GM12874 (cell line): ENCODE results near the gene METTL25B.

Source experiments
- TF ChIP-seq, protein P1 (sequence below): IDR thresholded peaks from 2 replicates; pipeline ENCODE4 v1.5.1; 2011; ENCODE audit warnings: low read depth, mild to moderate bottlenecking, control low read depth, low read length, moderate library complexity; ENCODE audit not compliant: insufficient read depth

Gene METTL25B

DNA sequence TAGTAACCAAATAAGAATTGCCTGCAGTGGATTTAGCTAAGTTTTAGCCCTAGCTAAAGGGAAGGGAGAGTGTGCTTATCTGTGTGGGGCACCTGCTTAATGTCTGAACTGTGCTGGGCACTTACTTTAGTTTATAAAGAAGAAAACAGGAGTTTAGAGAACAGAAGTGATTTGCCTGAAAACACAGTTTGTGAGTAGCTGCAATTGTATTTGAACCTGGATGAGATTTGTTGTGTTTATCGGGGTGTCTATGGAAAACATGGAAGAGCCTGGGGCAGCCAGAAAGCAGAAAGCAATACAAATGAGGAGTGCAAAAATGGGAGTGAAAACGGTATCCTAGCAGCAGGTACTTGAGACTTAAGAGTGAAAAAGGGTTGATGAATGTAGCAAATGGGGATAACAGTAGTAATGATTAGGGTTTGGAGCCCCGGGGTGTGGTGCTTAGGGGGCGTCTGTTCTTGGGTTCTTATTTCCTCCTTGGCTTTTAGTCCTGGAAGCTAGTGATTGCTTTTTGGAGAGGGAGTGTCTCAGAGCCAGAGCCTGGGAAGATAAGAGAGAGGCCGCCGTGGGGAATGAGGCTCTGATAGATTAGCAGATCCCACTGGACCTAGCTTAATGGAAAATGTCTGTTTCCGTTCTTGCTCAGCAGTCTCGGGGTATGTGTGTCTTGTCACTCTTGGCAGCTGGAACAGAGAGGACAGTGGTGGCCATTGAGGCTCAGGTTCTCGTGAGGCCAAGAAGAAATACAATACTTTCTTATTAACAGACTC is 44.6 kb downstream of the METTL25B start:
- TF ChIP-seq, protein P1, sequence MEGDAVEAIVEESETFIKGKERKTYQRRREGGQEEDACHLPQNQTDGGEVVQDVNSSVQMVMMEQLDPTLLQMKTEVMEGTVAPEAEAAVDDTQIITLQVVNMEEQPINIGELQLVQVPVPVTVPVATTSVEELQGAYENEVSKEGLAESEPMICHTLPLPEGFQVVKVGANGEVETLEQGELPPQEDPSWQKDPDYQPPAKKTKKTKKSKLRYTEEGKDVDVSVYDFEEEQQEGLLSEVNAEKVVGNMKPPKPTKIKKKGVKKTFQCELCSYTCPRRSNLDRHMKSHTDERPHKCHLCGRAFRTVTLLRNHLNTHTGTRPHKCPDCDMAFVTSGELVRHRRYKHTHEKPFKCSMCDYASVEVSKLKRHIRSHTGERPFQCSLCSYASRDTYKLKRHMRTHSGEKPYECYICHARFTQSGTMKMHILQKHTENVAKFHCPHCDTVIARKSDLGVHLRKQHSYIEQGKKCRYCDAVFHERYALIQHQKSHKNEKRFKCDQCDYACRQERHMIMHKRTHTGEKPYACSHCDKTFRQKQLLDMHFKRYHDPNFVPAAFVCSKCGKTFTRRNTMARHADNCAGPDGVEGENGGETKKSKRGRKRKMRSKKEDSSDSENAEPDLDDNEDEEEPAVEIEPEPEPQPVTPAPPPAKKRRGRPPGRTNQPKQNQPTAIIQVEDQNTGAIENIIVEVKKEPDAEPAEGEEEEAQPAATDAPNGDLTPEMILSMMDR: no peak

DNA sequence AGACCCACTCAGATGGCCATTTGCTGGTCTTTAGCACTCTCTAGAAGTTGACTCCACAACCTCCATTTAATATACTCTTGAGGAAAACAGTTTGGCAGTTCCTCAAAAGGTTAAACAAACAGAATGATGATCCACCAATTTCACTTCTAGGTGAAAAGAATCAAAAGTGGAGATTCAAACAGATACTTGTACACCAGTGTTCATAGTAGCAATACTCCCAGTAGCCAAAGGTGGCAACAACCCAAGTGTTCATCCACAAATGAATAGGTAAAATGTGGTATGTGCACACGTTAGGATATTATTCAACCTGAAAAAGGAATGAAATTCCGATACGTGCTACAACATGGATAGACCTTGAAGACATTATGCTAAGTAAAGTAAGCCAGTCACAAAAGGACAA is 45.3 kb downstream of the METTL25B start:
- TF ChIP-seq, protein P1: peak; percentile 7; the same call in 1 of the 2 replicates

DNA sequence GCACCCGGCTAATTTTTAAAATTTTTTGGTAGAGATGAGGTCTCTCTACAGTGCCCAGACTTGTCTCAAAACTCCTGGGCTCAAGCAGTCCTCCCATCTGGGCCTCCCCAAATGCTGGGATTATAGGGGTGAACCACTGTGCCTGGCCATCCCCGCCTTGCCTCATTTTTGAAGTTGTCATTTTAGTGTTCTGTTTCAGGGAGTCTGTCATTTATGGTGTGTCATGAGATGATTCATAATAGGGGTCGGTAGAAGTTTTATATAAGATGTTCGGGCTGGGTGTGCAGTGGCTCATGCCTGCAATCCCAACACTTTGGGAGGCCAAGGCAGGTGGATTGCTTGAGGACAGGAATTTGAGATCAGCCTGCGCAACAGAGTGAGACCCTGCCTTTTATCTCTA is 47.5 kb downstream of the METTL25B start:
- TF ChIP-seq, protein P1: no peak

DNA sequence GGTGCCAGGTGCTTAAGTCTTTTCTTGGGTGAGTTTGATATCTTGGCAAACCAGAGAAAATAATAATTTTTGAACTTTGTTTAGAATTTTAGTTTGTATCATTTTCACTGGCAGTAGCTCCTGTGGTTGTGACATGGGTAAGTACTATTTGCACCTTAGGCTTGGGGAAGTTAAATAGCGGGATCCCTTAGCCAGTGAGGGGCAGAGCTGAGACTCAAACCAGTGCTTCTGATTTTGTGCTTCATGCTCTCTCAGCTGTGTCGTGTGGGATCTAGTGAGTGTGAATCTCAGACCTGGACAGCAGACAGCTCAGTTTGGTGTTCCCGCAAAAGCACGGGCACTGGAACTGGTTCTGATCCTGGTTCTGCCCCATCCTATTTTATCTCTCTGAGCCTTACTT is 48.7 kb downstream of the METTL25B start:
- TF ChIP-seq, protein P1: no peak

DNA sequence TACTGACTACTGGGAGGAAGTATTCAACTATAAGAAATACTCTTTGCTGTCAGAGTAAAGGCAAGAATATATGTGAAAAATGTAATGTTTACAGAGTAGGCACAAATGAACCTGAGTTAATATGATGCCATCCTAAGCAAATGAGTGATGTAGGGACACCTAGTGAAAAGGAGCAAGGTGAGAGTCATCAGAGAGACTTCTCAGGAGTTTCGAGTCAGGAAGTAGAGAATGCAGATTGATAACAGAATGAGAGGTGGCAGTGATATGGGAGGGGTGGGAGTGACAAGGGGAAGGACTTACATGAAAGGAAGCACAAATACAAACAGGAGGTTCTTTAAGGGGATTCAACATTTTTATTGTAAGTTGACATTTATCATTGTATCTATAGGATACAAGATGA is 49.3 kb downstream of the METTL25B start:
- TF ChIP-seq, protein P1: no peak

DNA sequence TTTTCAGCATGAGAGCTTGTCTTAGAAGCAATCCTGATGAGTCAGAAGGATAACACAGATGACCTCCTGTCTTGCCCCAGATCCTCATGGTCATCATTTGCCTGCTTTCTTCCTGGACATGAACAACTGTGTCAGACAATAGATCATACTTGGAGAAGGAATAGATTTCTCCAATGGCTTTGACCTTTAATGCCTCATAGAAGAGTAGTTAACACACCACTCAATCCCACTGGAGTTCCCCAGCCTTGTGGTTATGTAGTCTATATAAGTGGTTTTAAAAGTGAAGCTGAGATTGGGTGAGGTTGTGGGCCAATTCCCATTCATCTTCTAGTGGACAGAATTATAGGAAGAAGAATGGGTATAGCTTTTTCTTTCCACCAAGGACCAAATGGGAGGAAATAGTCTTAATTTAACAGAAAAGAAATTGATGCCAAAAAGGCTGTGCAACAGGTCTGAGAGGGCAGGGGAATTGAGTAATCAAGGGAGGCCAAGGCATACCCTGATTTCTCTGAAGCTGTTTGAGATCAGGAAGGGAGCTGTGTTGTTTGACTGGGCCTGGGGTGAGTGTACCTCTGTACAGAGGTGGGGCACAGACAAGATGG is 53.4 kb downstream of the METTL25B start:
- TF ChIP-seq, protein P1: no peak

DNA sequence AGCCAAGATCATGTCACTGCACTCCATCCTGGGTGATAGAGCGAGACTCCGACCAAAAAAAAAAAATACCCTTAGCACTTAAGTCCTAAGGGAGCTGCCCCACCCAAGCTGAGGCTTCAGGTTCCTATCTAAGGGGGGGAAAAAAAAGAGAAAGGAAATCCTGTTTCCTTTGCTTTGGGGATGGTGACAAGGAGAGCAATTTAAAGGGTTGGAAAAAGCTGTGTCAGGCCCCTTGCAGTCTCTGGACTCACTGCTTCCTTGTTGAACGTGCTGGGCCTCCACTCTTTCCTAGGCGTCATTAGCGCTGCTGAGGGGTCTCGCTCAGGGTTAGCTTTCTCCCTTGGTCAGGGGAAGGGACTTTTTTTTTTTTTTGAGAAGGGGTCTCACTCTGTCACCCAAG is 57.2 kb downstream of the METTL25B start:
- TF ChIP-seq, protein P1: no peak
